ENCODE data around the gene SLC22A23. TPM values are rescaled to one million over a fixed set of nuclear protein-coding genes. Genes with fewer than 3 reads are reported as not detected.

SLC22A23 gene
- total RNA-seq, 6 donors from 2014 or later: 18.2 to 73.1 (median 28.3) TPM

- Histone ChIP-seq H3K9me3 (no peaks in the 10 kb centered on the region), H3K36me3 (no peaks in the 10 kb centered on the region), H3K4me3 (no peak overlapping the region), H3K27me3 (no peaks in the 10 kb centered on the region), H3K27ac (no peak overlapping the region), H3K4me1 (no peaks in the 10 kb centered on the region)
- DNase-seq (no peak), ATAC-seq (ENCODE audit: low FRiP score in 2 of 2) (no peak)
- 60 to 62% methylated on average over 6 of the region's 6 CpGs for WGBS, 2 donors
- no peak for TF ChIP-seq POLR2A (IDR thresholded peaks at IDR 0.05)
- no peak for TF ChIP-seq EP300 (IDR thresholded peaks at IDR 0.05)
- TF ChIP-seq POLR2AphosphoS5 (IDR thresholded peaks at IDR 0.05): no peak
- no peak for TF ChIP-seq CTCF (IDR thresholded peaks at IDR 0.05)
These were observed 45.1 kb upstream of the SLC22A23 start for GRCh38 chr6:3501826-3502500.

GRCh38 chr6:3500262-3501014 lies 43.6 kb upstream of the SLC22A23 start:
- WGBS, 2 donors: 70 to 74% methylated on average over 7 of the region's 7 CpGs
- TF ChIP-seq EP300 (IDR thresholded peaks at IDR 0.05): no peak
- no peak for TF ChIP-seq POLR2AphosphoS5 (IDR thresholded peaks at IDR 0.05)
- TF ChIP-seq POLR2A (IDR thresholded peaks at IDR 0.05): no peak
- TF ChIP-seq CTCF (IDR thresholded peaks at IDR 0.05): no peak
- Histone ChIP-seq H3K27ac (no peak overlapping the region), H3K36me3 (no peaks in the 10 kb centered on the region), H3K27me3 (no peaks in the 10 kb centered on the region), H3K4me3 (no peak overlapping the region), H3K4me1 (no peaks in the 10 kb centered on the region), H3K9me3 (no peaks in the 10 kb centered on the region)
- DNase-seq: no peak
- ATAC-seq (ENCODE audit: low FRiP score in 2 of 2): no peak

- Histone ChIP-seq H3K4me3 (no peak overlapping the region), H3K36me3 (no peaks in the 10 kb centered on the region), H3K9me3 (no peaks in the 10 kb centered on the region), H3K27ac (no peak overlapping the region), H3K4me1 (no peaks in the 10 kb centered on the region), H3K27me3 (no peaks in the 10 kb centered on the region)
- TF ChIP-seq EP300 (IDR thresholded peaks at IDR 0.05) (no peak), POLR2AphosphoS5 (IDR thresholded peaks at IDR 0.05) (no peak), POLR2A (IDR thresholded peaks at IDR 0.05) (no peak), CTCF (IDR thresholded peaks at IDR 0.05) (no peak)
- ATAC-seq (ENCODE audit: low FRiP score in 2 of 2) (no peak), DNase-seq (no peak)
- 63 to 86% methylated on average over 1 of the region's 1 CpG for WGBS, 2 donors
These were observed 42.8 kb upstream of the SLC22A23 start for GRCh38 chr6:3499603-3500002.

- Histone ChIP-seq H3K9me3 (no peaks in the 10 kb centered on the region), H3K36me3 (no peaks in the 10 kb centered on the region), H3K27me3 (no peaks in the 10 kb centered on the region), H3K27ac (no peak overlapping the region), H3K4me1 (no peaks in the 10 kb centered on the region), H3K4me3 (no peak overlapping the region)
- DNase-seq (no peak), ATAC-seq (ENCODE audit: low FRiP score in 2 of 2) (no peak)
- WGBS, 2 donors: 78 to 86% methylated on average over 1 of the region's 1 CpG
- TF ChIP-seq POLR2A (IDR thresholded peaks at IDR 0.05): no peak
These were observed 39.5 kb upstream of the SLC22A23 start for GRCh38 chr6:3496395-3496794.

GRCh38 chr6:3494391-3495100 lies 37.7 kb upstream of the SLC22A23 start:
- no peak overlapping the region for H3K4me3 ChIP-seq
- 81 to 83% methylated on average over 7 of the region's 7 CpGs for WGBS, 2 donors
- H3K27ac ChIP-seq: no peak overlapping the region
- H3K9me3 ChIP-seq: no peaks in the 10 kb centered on the region
- DNase-seq: no peak
- no peaks in the 10 kb centered on the region for H3K27me3 ChIP-seq
- no peak for ATAC-seq (ENCODE audit: low FRiP score in 2 of 2)
- H3K4me1 ChIP-seq: no peaks in the 10 kb centered on the region
- H3K36me3 ChIP-seq: no peaks in the 10 kb centered on the region
- TF ChIP-seq POLR2A (IDR thresholded peaks at IDR 0.05) (no peak), EP300 (IDR thresholded peaks at IDR 0.05) (no peak), CTCF (IDR thresholded peaks at IDR 0.05) (no peak), POLR2AphosphoS5 (IDR thresholded peaks at IDR 0.05) (no peak)
